ENCODE data around the gene NCSTN.

NCSTN gene

GRCh38 chr1:160407839-160408801 is 64.9 kb downstream of the NCSTN start:
- DNase-seq, result no peak

Measured in effector CD8-positive, alpha-beta T cell (primary cell).